Osteoblast (primary cell): ENCODE measurements around the gene TLR10. TPM values are rescaled to one million over a fixed set of nuclear protein-coding genes. Genes with fewer than 3 reads are reported as not detected.

Experiments
- DNase-seq: peaks from one replicate; pipeline ENCODE4 v3.0.0; 2011; ENCODE audit warnings: low spot score, mixed read lengths; ENCODE audit not compliant: insufficient read length; ENCODE audit errors: missing footprints
- H2AFZ ChIP-seq: 2 replicates; pipeline ENCODE4 v1.6.0; 2011; ENCODE audit warnings: mild to moderate bottlenecking, low read length
- H3K27ac ChIP-seq: 2 replicates; pipeline ENCODE4 v1.5.1; 2011; ENCODE audit warnings: mild to moderate bottlenecking, low read depth, low read length, moderate library complexity
- H3K27me3 ChIP-seq: 2 replicates; pipeline ENCODE4 v1.6.0; 2012; ENCODE audit warnings: mild to moderate bottlenecking, control low read depth, inconsistent platforms, low read length, moderate library complexity; ENCODE audit not compliant: insufficient read depth
- H3K36me3 ChIP-seq: 2 replicates; pipeline ENCODE4 v1.5.1; 2011; ENCODE audit warnings: mild to moderate bottlenecking, low read length, control low read depth, moderate library complexity; ENCODE audit not compliant: insufficient read depth
- H3K4me1 ChIP-seq: 2 replicates; pipeline ENCODE4 v1.5.1; 2011; ENCODE audit warnings: mild to moderate bottlenecking, low read length, control low read depth, moderate library complexity; ENCODE audit not compliant: insufficient read depth
- H3K4me2 ChIP-seq: 2 replicates; pipeline ENCODE4 v1.6.0; 2011; ENCODE audit warnings: mild to moderate bottlenecking, low read length; ENCODE audit not compliant: insufficient read depth
- H3K4me3 ChIP-seq: fragments of 200-600 bp; sonication (generic); 3 replicates; pipeline ENCODE4 v1.5.1; 2012; ENCODE audit warnings: mild to moderate bottlenecking, low read length, inconsistent platforms; ENCODE audit not compliant: insufficient read depth
- H3K79me2 ChIP-seq: 2 replicates; pipeline ENCODE4 v1.6.0; 2012; ENCODE audit warnings: mild to moderate bottlenecking, low read length, control low read depth, inconsistent platforms; ENCODE audit not compliant: insufficient read depth
- H3K9me3 ChIP-seq: 2 replicates; pipeline ENCODE4 v1.5.1; 2011; ENCODE audit warnings: low read depth, low read length, control low read depth
- H4K20me1 ChIP-seq: 2 replicates; pipeline ENCODE4 v1.6.0; 2012; ENCODE audit warnings: mild to moderate bottlenecking, low read length, control low read depth; ENCODE audit not compliant: insufficient read depth
- total RNA-seq: library from RNA; depleted of rRNA; stranded (reverse); fragments of >200 nt; gene quantifications from 2 replicates; pipeline ENCODE4 v1.2.3, GENCODE V29; 2012
- TF ChIP-seq, protein P1 (sequence below): IDR thresholded peaks from 2 replicates; pipeline ENCODE4 v1.5.1; 2011; ENCODE audit warnings: mild to moderate bottlenecking, low read depth, low read length, moderate library complexity; ENCODE audit errors: extremely low read depth

Gene TLR10
- total RNA-seq, 1 donor = not detected

GRCh38 chr4:38752941-38753806 is 29.6 kb downstream of the TLR10 start:
- Histone ChIP-seq H3K27ac (peak overlapping the region; percentile 72), H3K79me2 (no peaks in the 10 kb centered on the region), H3K4me2 (peak overlapping the region; percentile 74), H4K20me1 (no peaks in the 10 kb centered on the region), H3K27me3 (no peaks in the 10 kb centered on the region), H3K36me3 (no peaks in the 10 kb centered on the region), H3K4me1 (peaks cover 18% of the 10 kb centered on the region), H3K4me3 (peak overlapping the region; percentile 55), H3K9me3 (no peaks in the 10 kb centered on the region), H2AFZ (peak overlapping the region; percentile 83)
- DNase-seq = peak; percentile 88
- TF ChIP-seq, protein P1, sequence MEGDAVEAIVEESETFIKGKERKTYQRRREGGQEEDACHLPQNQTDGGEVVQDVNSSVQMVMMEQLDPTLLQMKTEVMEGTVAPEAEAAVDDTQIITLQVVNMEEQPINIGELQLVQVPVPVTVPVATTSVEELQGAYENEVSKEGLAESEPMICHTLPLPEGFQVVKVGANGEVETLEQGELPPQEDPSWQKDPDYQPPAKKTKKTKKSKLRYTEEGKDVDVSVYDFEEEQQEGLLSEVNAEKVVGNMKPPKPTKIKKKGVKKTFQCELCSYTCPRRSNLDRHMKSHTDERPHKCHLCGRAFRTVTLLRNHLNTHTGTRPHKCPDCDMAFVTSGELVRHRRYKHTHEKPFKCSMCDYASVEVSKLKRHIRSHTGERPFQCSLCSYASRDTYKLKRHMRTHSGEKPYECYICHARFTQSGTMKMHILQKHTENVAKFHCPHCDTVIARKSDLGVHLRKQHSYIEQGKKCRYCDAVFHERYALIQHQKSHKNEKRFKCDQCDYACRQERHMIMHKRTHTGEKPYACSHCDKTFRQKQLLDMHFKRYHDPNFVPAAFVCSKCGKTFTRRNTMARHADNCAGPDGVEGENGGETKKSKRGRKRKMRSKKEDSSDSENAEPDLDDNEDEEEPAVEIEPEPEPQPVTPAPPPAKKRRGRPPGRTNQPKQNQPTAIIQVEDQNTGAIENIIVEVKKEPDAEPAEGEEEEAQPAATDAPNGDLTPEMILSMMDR = no peak

GRCh38 chr4:38752372-38752940 is 30.3 kb downstream of the TLR10 start:
- Histone ChIP-seq H3K4me1 (peaks cover 18% of the 10 kb centered on the region), H3K4me3 (peak overlapping the region; percentile 55), H3K36me3 (no peaks in the 10 kb centered on the region), H4K20me1 (no peaks in the 10 kb centered on the region), H2AFZ (peak overlapping the region; percentile 73), H3K27me3 (no peaks in the 10 kb centered on the region), H3K9me3 (no peaks in the 10 kb centered on the region), H3K4me2 (peak overlapping the region; percentile 74), H3K27ac (peak overlapping the region; percentile 72), H3K79me2 (no peaks in the 10 kb centered on the region)
- TF ChIP-seq, protein P1 = no peak
- peak; percentile 66 for DNase-seq

DNA sequence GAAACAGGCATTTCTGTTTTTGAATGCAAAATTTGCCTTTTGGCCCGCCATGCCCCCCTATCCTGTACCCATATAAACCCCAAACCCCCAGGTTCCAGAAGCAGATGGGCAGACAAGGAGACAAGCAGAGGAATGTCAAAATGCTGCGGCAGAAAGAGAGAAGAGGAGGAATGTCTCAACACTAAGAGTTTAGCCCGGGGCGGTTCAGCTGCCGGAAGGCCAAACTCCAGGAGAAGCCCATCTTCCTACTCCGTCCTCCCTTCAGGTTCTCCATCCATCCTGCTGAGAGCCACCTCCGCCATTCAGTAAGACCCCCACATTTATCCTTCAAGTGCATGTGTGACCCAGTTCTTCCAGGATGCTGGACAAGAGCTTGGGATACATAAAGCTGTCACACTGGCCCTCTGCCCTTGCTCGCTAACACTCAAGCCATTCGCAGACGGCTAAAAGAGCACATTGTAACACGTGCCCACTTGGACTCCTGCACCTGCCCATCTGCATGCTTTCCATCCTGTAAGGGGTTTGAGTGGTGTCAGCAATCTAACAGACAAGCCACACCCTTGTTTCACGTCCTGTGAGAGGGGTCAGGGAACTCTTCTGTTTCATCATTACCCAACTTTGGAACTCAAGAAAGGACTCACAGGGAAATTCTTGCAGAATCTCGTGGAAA is 31.3 kb downstream of the TLR10 start:
- H3K79me2 ChIP-seq = no peaks in the 10 kb centered on the region
- no peaks in the 10 kb centered on the region for H3K9me3 ChIP-seq
- peaks cover 18% of the 10 kb centered on the region for H3K4me1 ChIP-seq
- no peak overlapping the region for H2AFZ ChIP-seq
- H4K20me1 ChIP-seq = no peaks in the 10 kb centered on the region
- H3K4me2 ChIP-seq = peak overlapping the region; percentile 74
- no peak overlapping the region for H3K4me3 ChIP-seq
- TF ChIP-seq, protein P1 = no peak
- H3K36me3 ChIP-seq = no peaks in the 10 kb centered on the region
- peak overlapping the region; percentile 72 for H3K27ac ChIP-seq
- DNase-seq = no peak
- no peaks in the 10 kb centered on the region for H3K27me3 ChIP-seq

- H3K27ac ChIP-seq = no peak overlapping the region
Observed at GRCh38 chr4:38749336-38749735, 33.5 kb downstream of the TLR10 start.

More at GRCh38 chr4:38749336-38749735, 33.5 kb downstream of the TLR10 start:
- H3K4me3 ChIP-seq = no peak overlapping the region
- no peak for DNase-seq
- H2AFZ ChIP-seq = no peak overlapping the region
- H3K79me2 ChIP-seq = no peaks in the 10 kb centered on the region
- TF ChIP-seq, protein P1 = no peak
- no peaks in the 10 kb centered on the region for H3K27me3 ChIP-seq
- no peaks in the 10 kb centered on the region for H3K36me3 ChIP-seq
- H4K20me1 ChIP-seq = no peaks in the 10 kb centered on the region
- H3K4me2 ChIP-seq = no peak overlapping the region
- peaks cover 18% of the 10 kb centered on the region for H3K4me1 ChIP-seq
- no peaks in the 10 kb centered on the region for H3K9me3 ChIP-seq
